HL-60 (cell line): ENCODE results near the gene FAM124A.

Source experiments
- GABPA ChIP-seq: IDR thresholded peaks from 2 replicates; pipeline ENCODE4 v1.6.1; 2012; ENCODE audit warnings: low read depth
- POLR2AphosphoS5 ChIP-seq: IDR thresholded peaks from 2 replicates; pipeline ENCODE4 v1.6.1; 2012; ENCODE audit warnings: low read depth
- TF ChIP-seq, protein P1 (sequence below): IDR thresholded peaks from one replicate; pipeline ENCODE4 v1.5.1; 2011; ENCODE audit warnings: low read length, control low read depth, inconsistent platforms; ENCODE audit not compliant: insufficient read depth
- TF ChIP-seq, protein P2 (sequence below): IDR thresholded peaks from 2 replicates; pipeline ENCODE4 v1.6.1; 2012; ENCODE audit warnings: low read depth; ENCODE audit not compliant: insufficient replicate concordance

DNA sequence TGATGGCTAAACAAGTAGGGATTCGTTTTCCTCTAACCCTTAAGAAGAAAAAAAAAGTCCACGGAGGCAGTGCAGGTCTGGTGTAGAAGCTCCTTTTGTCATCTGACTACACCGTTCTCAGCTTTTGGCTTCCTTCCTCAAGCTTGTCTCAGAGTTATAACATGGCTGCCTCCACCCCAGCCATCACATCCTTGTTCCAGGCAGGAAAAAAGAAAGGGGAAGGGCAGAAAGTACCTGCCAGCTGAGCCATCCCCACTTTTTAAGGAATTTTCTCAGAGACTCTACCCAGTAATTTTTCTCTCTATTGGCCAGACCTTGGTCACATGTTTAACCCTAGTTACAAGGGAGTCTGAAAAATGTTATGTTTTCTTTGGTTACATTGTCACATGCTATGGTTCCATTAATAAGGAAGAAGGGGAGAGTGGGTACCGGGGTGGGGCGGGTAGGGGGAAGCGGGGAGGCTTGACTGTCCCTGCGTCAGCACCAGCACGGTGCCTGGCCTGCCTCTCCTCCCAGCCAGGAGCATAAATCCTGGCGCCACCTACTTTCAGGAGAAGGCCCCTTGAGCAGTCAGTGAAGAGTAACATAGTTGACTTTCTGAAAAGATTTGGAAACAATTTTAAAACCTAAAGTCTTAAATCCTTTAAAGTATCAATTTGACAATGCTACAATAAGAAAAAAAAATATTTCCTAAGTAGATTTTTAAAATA is 11.1 kb downstream of the FAM124A start:
- TF ChIP-seq, protein P1, sequence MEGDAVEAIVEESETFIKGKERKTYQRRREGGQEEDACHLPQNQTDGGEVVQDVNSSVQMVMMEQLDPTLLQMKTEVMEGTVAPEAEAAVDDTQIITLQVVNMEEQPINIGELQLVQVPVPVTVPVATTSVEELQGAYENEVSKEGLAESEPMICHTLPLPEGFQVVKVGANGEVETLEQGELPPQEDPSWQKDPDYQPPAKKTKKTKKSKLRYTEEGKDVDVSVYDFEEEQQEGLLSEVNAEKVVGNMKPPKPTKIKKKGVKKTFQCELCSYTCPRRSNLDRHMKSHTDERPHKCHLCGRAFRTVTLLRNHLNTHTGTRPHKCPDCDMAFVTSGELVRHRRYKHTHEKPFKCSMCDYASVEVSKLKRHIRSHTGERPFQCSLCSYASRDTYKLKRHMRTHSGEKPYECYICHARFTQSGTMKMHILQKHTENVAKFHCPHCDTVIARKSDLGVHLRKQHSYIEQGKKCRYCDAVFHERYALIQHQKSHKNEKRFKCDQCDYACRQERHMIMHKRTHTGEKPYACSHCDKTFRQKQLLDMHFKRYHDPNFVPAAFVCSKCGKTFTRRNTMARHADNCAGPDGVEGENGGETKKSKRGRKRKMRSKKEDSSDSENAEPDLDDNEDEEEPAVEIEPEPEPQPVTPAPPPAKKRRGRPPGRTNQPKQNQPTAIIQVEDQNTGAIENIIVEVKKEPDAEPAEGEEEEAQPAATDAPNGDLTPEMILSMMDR, result no peak
- no peak for TF ChIP-seq GABPA
- TF ChIP-seq, protein P2, sequence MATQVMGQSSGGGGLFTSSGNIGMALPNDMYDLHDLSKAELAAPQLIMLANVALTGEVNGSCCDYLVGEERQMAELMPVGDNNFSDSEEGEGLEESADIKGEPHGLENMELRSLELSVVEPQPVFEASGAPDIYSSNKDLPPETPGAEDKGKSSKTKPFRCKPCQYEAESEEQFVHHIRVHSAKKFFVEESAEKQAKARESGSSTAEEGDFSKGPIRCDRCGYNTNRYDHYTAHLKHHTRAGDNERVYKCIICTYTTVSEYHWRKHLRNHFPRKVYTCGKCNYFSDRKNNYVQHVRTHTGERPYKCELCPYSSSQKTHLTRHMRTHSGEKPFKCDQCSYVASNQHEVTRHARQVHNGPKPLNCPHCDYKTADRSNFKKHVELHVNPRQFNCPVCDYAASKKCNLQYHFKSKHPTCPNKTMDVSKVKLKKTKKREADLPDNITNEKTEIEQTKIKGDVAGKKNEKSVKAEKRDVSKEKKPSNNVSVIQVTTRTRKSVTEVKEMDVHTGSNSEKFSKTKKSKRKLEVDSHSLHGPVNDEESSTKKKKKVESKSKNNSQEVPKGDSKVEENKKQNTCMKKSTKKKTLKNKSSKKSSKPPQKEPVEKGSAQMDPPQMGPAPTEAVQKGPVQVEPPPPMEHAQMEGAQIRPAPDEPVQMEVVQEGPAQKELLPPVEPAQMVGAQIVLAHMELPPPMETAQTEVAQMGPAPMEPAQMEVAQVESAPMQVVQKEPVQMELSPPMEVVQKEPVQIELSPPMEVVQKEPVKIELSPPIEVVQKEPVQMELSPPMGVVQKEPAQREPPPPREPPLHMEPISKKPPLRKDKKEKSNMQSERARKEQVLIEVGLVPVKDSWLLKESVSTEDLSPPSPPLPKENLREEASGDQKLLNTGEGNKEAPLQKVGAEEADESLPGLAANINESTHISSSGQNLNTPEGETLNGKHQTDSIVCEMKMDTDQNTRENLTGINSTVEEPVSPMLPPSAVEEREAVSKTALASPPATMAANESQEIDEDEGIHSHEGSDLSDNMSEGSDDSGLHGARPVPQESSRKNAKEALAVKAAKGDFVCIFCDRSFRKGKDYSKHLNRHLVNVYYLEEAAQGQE, result no peak
- no peak for TF ChIP-seq POLR2AphosphoS5
